Measurements from ENCODE around the gene IPO13.

Gene IPO13

GRCh38 chr1:43976890-43977289 is 30.1 kb downstream of the IPO13 start:
- Histone ChIP-seq H3K4me2 (peak overlapping the region; percentile 97; the same call in 1 of the 2 replicates), H4K20me1 (ENCODE audit: insufficient read depth) (no peaks in the 10 kb centered on the region), H2AFZ (ENCODE audit: low read depth) (no peak overlapping the region), H3K4me3 (IDR thresholded peaks at IDR 0.05; ENCODE audit: insufficient read depth, low read depth, low read length) (no peak overlapping the region), H3K4me1 (ENCODE audit: low read depth, poor library complexity, severe bottlenecking) (peaks cover 43% of the 10 kb centered on the region), H3K9ac (no peak overlapping the region), H3K36me3 (ENCODE audit: insufficient read depth) (no peaks in the 10 kb centered on the region), H3K27me3 (ENCODE audit: insufficient read depth, low read depth) (no peaks in the 10 kb centered on the region), H3K27ac (no peak overlapping the region), H3K79me2 (ENCODE audit: insufficient read depth, low read depth) (peaks cover 44% of the 10 kb centered on the region)
- no peak for TF ChIP-seq CTCF (conservative IDR thresholded peaks at IDR 0.05; ENCODE audit: low read depth, low read length)

- Histone ChIP-seq H3K4me3 (IDR thresholded peaks at IDR 0.05; ENCODE audit: insufficient read depth, low read depth, low read length) (no peak overlapping the region), H3K4me1 (ENCODE audit: low read depth, poor library complexity, severe bottlenecking) (peaks cover 43% of the 10 kb centered on the region), H3K9ac (no peak overlapping the region), H3K79me2 (ENCODE audit: insufficient read depth, low read depth) (peaks cover 44% of the 10 kb centered on the region), H3K27ac (no peak overlapping the region), H2AFZ (ENCODE audit: low read depth) (no peak overlapping the region), H3K36me3 (ENCODE audit: insufficient read depth) (no peaks in the 10 kb centered on the region), H3K4me2 (peak overlapping the region; percentile 95; the same call in 1 of the 2 replicates), H4K20me1 (ENCODE audit: insufficient read depth) (no peaks in the 10 kb centered on the region), H3K27me3 (ENCODE audit: insufficient read depth, low read depth) (no peaks in the 10 kb centered on the region)
- no peak for TF ChIP-seq CTCF (conservative IDR thresholded peaks at IDR 0.05; ENCODE audit: low read depth, low read length)
Measured at GRCh38 chr1:43977376-43978263, 30.9 kb downstream of the IPO13 start.

GRCh38 chr1:43978264-43978550 is 31.5 kb downstream of the IPO13 start:
- Histone ChIP-seq H3K79me2 (ENCODE audit: insufficient read depth, low read depth) (peaks cover 44% of the 10 kb centered on the region), H3K4me1 (ENCODE audit: low read depth, poor library complexity, severe bottlenecking) (peaks cover 40% of the 10 kb centered on the region), H2AFZ (ENCODE audit: low read depth) (no peak overlapping the region), H3K27me3 (ENCODE audit: insufficient read depth, low read depth) (no peaks in the 10 kb centered on the region), H3K27ac (no peak overlapping the region), H4K20me1 (ENCODE audit: insufficient read depth) (no peaks in the 10 kb centered on the region), H3K4me2 (peak overlapping the region; percentile 95), H3K9ac (peak overlapping the region; percentile 53; the same call in 1 of the 2 replicates), H3K4me3 (IDR thresholded peaks at IDR 0.05; ENCODE audit: insufficient read depth, low read depth, low read length) (no peak overlapping the region), H3K36me3 (ENCODE audit: insufficient read depth) (no peaks in the 10 kb centered on the region)
- no peak for TF ChIP-seq CTCF (conservative IDR thresholded peaks at IDR 0.05; ENCODE audit: low read depth, low read length)

GRCh38 chr1:43978551-43979260 is 32.0 kb downstream of the IPO13 start, which contains the start of gene B4GALT2:
B4GALT2 (plus strand) TSS chr1:43979210; CDS start chr1:43981161, 1,951 bp downstream.
- TF ChIP-seq CTCF (conservative IDR thresholded peaks at IDR 0.05; ENCODE audit: low read depth, low read length), result no peak
- Histone ChIP-seq H3K4me3 (IDR thresholded peaks at IDR 0.05; ENCODE audit: insufficient read depth, low read depth, low read length) (peak within 1 kb of the TSS; percentile 75), H3K4me2 (peak within 1 kb of the TSS; percentile 95), H3K9ac (peak within 1 kb of the TSS; percentile 79), H3K27me3 (ENCODE audit: insufficient read depth, low read depth) (no peaks in the 10 kb centered on the region), H4K20me1 (ENCODE audit: insufficient read depth) (no peaks in the 10 kb centered on the region), H2AFZ (ENCODE audit: low read depth) (peak within 1 kb of the TSS; percentile 22; the same call in 1 of the 2 replicates), H3K27ac (peak within 1 kb of the TSS; percentile 39), H3K79me2 (ENCODE audit: insufficient read depth, low read depth) (peaks cover 44% of the 10 kb centered on the region), H3K36me3 (ENCODE audit: insufficient read depth) (no peaks in the 10 kb centered on the region), H3K4me1 (ENCODE audit: low read depth, poor library complexity, severe bottlenecking) (peaks cover 35% of the 10 kb centered on the region)

All from KMS-11 (cell line).